ENCODE results near the gene COL5A3.
"Not testable (repeated sequence)": the region's sequence is repeated elsewhere in the genome, so short reads cannot be mapped to it uniquely, and the experiment has no call there.

The COL5A3 gene

DNA sequence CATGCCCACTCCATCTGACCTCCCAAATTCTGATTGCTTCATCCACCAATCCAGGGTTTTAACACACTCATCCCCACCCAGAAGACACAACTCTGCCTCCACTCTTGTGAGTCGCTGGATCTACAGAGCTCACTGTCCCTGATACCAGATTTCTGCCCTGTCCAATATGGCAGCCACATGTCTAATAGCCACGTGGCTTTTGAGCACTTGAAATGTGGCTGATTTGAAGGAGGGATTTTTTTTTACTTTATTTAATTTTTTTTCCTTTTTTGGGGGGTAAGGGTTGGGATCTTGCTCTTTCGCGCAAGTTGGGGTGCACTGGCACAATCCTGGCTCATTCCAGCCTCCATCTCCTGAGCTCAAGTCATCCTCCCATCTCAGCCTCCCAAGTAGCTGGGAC is 49.2 kb downstream of the COL5A3 start:
- H3K27ac ChIP-seq (ENCODE audit: low read depth, low read length), result no peak overlapping the region
- H3K27me3 ChIP-seq (ENCODE audit: control insufficient read depth, insufficient read depth, low read length), result no peaks in the 10 kb centered on the region
- peaks cover 2% of the 10 kb centered on the region for H3K36me3 ChIP-seq (ENCODE audit: control insufficient read depth, insufficient read depth, low read length)
- no peaks in the 10 kb centered on the region for H3K4me1 ChIP-seq (ENCODE audit: control insufficient read depth, insufficient read depth, low read length)
- no peak overlapping the region for H3K9ac ChIP-seq (ENCODE audit: low read length)
- H3K4me3 ChIP-seq (ENCODE audit: low read length), result no peak overlapping the region

DNA sequence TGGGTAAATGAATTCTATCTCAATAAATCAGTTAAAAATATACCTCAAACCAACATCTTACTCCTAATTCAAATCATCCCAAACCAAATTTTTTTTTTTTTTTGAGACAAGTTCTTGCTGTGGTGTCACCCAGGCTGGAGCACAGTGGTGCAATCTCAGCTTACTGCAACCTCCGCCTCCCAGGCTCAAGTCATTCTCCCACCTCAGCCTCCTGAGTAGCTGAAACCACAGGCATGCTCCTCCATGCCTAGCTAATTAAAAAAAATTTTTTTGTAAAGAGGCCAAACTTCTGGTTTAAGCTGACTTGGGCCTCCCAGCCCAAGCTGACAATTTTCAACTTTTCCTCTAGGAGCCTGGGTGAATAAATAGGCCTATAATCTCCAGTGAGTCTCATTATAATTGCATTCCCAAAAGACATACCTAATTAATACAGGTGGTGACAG is 51.9 kb downstream of the COL5A3 start:
- Histone ChIP-seq H3K27ac (ENCODE audit: low read depth, low read length) (no peak overlapping the region), H3K9ac (ENCODE audit: low read length) (no peak overlapping the region), H3K27me3 (ENCODE audit: control insufficient read depth, insufficient read depth, low read length) (peaks cover 2% of the 10 kb centered on the region)

DNA sequence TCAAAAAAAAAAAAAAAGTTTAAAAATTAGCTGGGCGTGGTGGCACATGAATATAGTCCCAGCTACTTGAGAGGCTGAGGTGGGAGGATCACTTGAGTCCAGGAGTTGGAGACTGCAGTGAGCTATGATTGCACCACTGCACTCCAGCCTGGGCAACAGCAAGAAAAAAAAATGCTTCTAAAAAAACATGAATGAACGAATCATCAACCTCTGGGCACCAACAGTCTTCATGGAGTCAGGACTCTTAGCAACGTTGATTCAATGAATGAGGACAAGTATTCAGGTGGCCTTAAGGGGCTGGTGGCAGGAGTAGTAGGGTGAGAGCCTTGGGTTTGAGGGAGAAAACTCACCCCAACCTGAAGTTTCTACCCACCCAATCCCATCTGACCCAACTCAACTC is 53.3 kb downstream of the COL5A3 start:
- H3K36me3 ChIP-seq (ENCODE audit: control insufficient read depth, insufficient read depth, low read length), result peaks cover 2% of the 10 kb centered on the region
- H3K9ac ChIP-seq (ENCODE audit: low read length), result no peak overlapping the region
- H3K27ac ChIP-seq (ENCODE audit: low read depth, low read length), result no peak overlapping the region
- no peaks in the 10 kb centered on the region for H3K4me1 ChIP-seq (ENCODE audit: control insufficient read depth, insufficient read depth, low read length)
- no peak overlapping the region for H3K4me3 ChIP-seq (ENCODE audit: low read length)
- H3K27me3 ChIP-seq (ENCODE audit: control insufficient read depth, insufficient read depth, low read length), result peaks cover 2% of the 10 kb centered on the region

More for the DNA sequence above, 51.9 kb downstream of the COL5A3 start:
- H3K4me1 ChIP-seq (ENCODE audit: control insufficient read depth, insufficient read depth, low read length), result no peaks in the 10 kb centered on the region
- no peak overlapping the region for H3K4me3 ChIP-seq (ENCODE audit: low read length)
- H3K36me3 ChIP-seq (ENCODE audit: control insufficient read depth, insufficient read depth, low read length), result peaks cover 2% of the 10 kb centered on the region

DNA sequence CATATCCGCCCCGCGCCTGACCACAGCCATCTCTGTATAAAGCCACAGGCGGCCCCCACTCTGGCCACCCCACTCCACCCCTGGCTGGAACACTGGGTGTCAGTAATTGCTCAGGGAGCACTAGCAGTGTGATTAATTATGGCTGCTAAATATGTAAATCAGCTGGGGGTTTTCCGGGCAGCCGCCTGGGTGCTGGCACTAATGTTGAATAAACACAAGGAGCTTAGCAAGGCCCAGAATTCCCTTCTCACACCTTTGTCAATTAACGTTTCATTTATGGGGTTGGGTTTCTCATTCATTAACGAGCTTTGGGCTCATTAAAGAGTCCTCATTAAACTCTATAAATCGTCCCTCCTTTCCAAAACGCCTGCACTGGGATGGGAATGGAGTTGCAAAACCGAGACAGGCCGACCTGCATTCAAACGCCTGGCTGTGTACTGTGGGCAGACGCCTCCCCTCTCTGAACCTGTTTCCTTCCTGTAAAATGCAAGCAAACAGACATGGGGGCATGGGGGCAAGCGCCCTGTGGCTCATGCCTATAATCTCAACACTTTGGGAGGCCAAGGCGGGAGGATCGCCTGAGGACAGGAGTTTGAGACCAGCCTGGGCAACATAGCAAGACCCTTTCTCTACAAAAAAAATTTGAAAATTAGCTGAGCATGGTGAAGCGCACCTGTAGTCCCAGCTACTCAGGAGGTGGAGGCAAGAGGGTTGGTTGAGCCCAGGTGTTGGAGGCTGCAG is 56.3 kb downstream of the COL5A3 start:
- H3K27ac ChIP-seq (ENCODE audit: low read depth, low read length), result no peak overlapping the region
- no peaks in the 10 kb centered on the region for H3K36me3 ChIP-seq (ENCODE audit: control insufficient read depth, insufficient read depth, low read length)
- H3K4me3 ChIP-seq (ENCODE audit: low read length), result no peak overlapping the region
- H3K27me3 ChIP-seq (ENCODE audit: control insufficient read depth, insufficient read depth, low read length), result peaks cover 2% of the 10 kb centered on the region
- no peaks in the 10 kb centered on the region for H3K4me1 ChIP-seq (ENCODE audit: control insufficient read depth, insufficient read depth, low read length)
- H3K9ac ChIP-seq (ENCODE audit: low read length), result no peak overlapping the region

DNA sequence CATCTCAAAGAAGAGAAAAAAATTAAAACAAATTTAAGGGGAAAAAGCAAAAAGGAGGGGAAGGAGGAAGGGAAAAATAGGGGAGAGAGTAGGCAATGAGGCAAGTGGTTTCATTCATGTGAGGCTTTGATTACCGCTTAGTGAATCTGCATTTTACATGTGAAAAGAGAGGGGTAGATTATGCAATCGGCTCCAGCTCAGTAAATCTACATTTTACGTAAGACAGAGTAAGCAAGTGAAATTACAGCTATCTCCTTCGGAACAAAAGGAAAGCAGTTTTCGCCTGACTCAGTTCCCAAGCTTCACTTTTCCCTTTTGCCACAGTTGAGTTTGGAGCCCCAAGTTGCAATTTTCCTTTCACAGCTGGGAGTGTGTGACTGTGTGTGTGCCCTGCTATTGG is 58.0 kb downstream of the COL5A3 start:
- Histone ChIP-seq H3K36me3 (ENCODE audit: control insufficient read depth, insufficient read depth, low read length) (no peaks in the 10 kb centered on the region), H3K4me3 (ENCODE audit: low read length) (no peak overlapping the region), H3K9ac (ENCODE audit: low read length) (no peak overlapping the region), H3K27me3 (ENCODE audit: control insufficient read depth, insufficient read depth, low read length) (peaks cover 2% of the 10 kb centered on the region), H3K4me1 (ENCODE audit: control insufficient read depth, insufficient read depth, low read length) (no peaks in the 10 kb centered on the region), H3K27ac (ENCODE audit: low read depth, low read length) (no peak overlapping the region)

DNA sequence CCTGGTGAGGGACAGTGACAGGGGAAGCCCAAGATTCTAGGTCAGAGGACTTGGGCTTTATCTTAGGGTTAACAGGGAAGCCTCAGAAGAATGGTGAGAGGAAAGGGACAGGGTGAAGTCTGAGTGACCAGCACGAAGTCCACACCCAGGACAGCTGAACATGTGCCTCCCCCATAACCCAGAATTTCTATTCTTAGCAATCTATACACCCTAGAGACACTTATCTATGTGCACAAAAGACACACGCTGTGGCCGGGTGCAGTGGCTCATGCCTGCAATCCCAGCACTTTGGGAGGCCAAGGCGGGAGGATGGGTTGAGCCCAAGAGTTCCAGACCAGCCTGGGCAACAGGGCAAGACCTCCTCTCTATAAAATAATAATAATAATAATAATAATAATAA is 62.9 kb downstream of the COL5A3 start:
- no peaks in the 10 kb centered on the region for H3K27me3 ChIP-seq (ENCODE audit: control insufficient read depth, insufficient read depth, low read length)
- H3K4me1 ChIP-seq (ENCODE audit: control insufficient read depth, insufficient read depth, low read length), result peaks cover 7% of the 10 kb centered on the region
- no peak overlapping the region for H3K27ac ChIP-seq (ENCODE audit: low read depth, low read length)
- no peak overlapping the region for H3K9ac ChIP-seq (ENCODE audit: low read length)
- no peaks in the 10 kb centered on the region for H3K36me3 ChIP-seq (ENCODE audit: control insufficient read depth, insufficient read depth, low read length)
- no peak overlapping the region for H3K4me3 ChIP-seq (ENCODE audit: low read length)

DNA sequence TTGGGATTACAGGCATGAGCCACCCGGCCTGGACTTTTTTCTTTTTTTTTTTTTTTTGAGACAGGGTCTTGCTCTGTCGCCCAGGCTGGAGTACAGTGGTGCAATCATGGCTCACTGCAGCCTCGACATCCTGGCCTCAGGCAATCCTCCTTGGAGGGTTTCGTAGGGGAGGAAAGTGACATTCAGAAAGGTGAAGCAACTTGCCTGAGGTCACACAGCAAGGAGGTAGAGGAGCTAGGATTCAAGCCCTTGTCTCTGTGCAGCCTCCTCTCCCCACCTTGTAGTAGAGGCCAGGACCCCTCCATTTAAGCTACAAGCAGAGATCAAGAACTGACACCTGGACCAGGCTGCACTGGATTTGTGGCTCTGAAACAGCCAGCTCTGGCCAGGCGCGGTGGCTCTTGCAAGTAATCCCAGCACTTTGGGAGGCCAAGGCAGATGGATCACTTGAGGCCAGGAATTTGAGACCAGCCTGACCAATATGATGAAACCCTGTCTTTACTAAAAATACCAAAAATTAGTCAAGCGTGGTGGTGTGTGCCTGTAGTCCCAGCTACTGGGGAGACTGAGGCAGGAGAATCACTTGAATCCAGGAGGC is 63.7 kb downstream of the COL5A3 start:
- H3K4me1 ChIP-seq (ENCODE audit: control insufficient read depth, insufficient read depth, low read length); H3K27me3 ChIP-seq (ENCODE audit: control insufficient read depth, insufficient read depth, low read length); H3K4me3 ChIP-seq (ENCODE audit: low read length); H3K36me3 ChIP-seq (ENCODE audit: control insufficient read depth, insufficient read depth, low read length); H3K27ac ChIP-seq (ENCODE audit: low read depth, low read length); H3K9ac ChIP-seq (ENCODE audit: low read length): not testable (repeated sequence)

DNA sequence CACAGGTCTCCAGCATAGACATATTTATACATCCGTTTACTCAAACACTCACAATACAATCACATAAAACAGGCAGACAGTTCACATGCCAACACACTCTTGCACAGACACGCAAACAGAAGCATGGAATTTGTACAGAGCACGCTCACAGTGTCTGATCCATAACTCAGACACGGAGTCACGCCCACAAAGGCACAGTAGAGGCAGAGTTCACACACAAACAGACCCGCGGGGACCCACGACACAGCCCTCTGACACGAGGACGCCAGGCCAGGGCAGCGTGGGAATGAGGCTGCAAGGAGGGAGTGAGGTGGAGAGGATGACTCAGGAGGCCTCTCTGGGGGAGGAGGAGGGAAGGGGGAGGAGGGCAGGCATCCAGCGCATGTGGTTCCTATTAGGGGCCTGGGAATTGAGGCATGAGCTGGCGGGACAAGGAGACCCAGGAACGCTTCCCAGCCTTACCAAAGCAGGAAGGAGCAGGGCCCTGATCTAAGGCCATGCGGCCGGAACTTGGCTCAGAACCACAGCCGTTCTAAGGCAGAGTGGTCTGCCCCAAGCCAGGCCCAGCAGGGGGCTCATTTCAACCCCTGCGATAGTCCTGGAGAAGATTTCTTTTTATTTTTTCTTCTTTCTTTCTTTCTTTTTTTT is 64.9 kb downstream of the COL5A3 start:
- Histone ChIP-seq H3K27ac (ENCODE audit: low read depth, low read length) (peak overlapping the region; percentile 71), H3K36me3 (ENCODE audit: control insufficient read depth, insufficient read depth, low read length) (no peaks in the 10 kb centered on the region), H3K4me3 (ENCODE audit: low read length) (peak overlapping the region; percentile 14), H3K9ac (ENCODE audit: low read length) (no peak overlapping the region), H3K4me1 (ENCODE audit: control insufficient read depth, insufficient read depth, low read length) (peaks cover 7% of the 10 kb centered on the region), H3K27me3 (ENCODE audit: control insufficient read depth, insufficient read depth, low read length) (no peaks in the 10 kb centered on the region)

DNA sequence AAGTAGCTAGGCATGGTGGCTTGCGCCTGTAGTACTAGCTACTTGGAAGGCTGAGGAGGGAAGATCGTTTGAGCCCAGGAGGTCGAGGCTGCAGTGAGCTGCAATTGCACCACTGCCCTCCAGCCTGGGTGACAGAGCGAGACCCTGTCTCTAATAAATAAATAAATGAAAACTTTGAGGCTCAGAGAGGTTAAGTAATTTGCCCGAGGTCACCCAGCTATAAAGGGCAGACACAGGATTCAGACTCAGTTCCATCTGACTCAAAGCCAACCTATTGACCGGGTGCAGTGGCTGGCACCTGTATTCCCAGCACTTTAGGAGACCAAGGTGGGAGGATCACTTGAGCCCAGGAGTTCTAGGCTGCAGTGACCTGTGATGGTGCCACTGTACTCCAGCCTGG is 66.6 kb downstream of the COL5A3 start:
- Histone ChIP-seq H3K4me1 (ENCODE audit: control insufficient read depth, insufficient read depth, low read length) (peaks cover 7% of the 10 kb centered on the region), H3K27me3 (ENCODE audit: control insufficient read depth, insufficient read depth, low read length) (no peaks in the 10 kb centered on the region), H3K4me3 (ENCODE audit: low read length) (no peak overlapping the region), H3K9ac (ENCODE audit: low read length) (no peak overlapping the region), H3K36me3 (ENCODE audit: control insufficient read depth, insufficient read depth, low read length) (no peaks in the 10 kb centered on the region), H3K27ac (ENCODE audit: low read depth, low read length) (no peak overlapping the region)

DNA sequence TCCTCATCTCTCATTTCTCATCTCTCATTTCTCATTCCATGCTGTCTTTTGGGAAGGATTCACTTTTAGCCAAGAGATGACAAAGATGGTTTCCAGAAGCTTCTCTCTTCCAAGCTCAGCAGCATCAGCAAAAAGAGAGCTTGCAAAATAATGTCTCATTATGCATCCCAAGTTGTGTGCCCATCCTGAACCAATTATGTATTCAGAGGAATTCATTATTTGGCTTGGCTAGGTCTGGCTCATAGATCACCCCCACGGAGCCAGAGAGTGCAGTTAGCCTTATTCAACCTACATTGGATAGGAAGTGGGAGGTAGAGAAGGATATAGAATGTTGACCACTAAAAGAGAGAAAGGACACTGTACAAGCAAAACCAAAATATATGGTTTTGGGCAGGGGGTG is 68.6 kb downstream of the COL5A3 start:
- Histone ChIP-seq H3K27ac (ENCODE audit: low read depth, low read length) (no peak overlapping the region), H3K4me1 (ENCODE audit: control insufficient read depth, insufficient read depth, low read length) (peaks cover 7% of the 10 kb centered on the region), H3K27me3 (ENCODE audit: control insufficient read depth, insufficient read depth, low read length) (peaks cover 2% of the 10 kb centered on the region), H3K4me3 (ENCODE audit: low read length) (no peak overlapping the region), H3K9ac (ENCODE audit: low read length) (no peak overlapping the region), H3K36me3 (ENCODE audit: control insufficient read depth, insufficient read depth, low read length) (no peaks in the 10 kb centered on the region)

DNA sequence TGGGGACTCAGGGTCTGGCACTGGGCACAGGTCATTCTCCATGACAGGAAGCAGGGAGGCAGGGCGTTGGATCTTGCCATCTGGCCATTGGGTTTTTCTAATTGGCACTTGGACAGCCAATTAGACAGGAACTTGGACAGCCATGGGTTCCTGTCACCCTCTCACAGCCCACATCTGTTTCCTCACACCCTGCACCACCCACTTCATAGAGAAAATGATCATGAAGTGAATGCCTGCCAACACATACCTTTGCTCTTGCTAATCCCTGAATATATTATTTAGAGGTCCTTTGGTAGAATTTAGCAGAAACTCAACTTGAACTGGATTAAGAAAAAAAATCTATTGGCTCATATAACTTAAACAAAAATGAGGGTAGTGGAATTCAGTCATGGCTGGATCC is 69.1 kb downstream of the COL5A3 start:
- Histone ChIP-seq H3K27ac (ENCODE audit: low read depth, low read length) (no peak overlapping the region), H3K4me3 (ENCODE audit: low read length) (no peak overlapping the region), H3K9ac (ENCODE audit: low read length) (no peak overlapping the region), H3K36me3 (ENCODE audit: control insufficient read depth, insufficient read depth, low read length) (no peaks in the 10 kb centered on the region), H3K27me3 (ENCODE audit: control insufficient read depth, insufficient read depth, low read length) (peaks cover 4% of the 10 kb centered on the region), H3K4me1 (ENCODE audit: control insufficient read depth, insufficient read depth, low read length) (peaks cover 7% of the 10 kb centered on the region)

DNA sequence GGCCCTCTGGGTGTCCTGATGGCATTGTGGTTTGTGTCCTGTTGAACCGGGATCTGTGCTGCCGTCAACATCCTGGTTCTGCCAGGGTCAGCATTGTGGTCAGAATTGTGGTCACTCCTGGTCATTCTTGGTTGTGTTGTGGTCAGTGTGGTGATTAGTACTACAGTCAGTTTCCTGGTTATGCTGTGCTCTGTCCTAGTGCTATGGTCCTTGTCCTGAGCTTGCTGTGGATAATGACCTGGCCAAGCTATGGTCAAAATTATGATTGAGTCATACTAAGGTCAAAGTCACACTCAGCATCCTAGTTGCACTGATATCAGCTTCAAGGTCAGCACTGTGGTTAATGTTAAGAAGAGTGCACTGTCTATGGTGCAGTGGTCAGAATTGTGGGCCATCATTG is 69.5 kb downstream of the COL5A3 start:
- no peak overlapping the region for H3K27ac ChIP-seq (ENCODE audit: low read depth, low read length)
- no peaks in the 10 kb centered on the region for H3K36me3 ChIP-seq (ENCODE audit: control insufficient read depth, insufficient read depth, low read length)
- no peak overlapping the region for H3K9ac ChIP-seq (ENCODE audit: low read length)
- no peak overlapping the region for H3K4me3 ChIP-seq (ENCODE audit: low read length)
- H3K4me1 ChIP-seq (ENCODE audit: control insufficient read depth, insufficient read depth, low read length), result peaks cover 7% of the 10 kb centered on the region
- H3K27me3 ChIP-seq (ENCODE audit: control insufficient read depth, insufficient read depth, low read length), result peaks cover 4% of the 10 kb centered on the region

Data from rectal smooth muscle tissue (tissue), 1 donor.